Tibial nerve (tissue), 4 donors: Measurements from ENCODE around the gene ATOH8.

Source experiments
- CTCF ChIP-seq, 5 experiments: fragments of 200-600 bp in 3 of 5; fragments of 450-650 bp in 2 of 5; sonication (generic) in 3 of 5; IDR thresholded peaks; one replicate each; pipeline ENCODE4 v1.5.1; 2016 to 2019; ENCODE audit warnings: antibody characterized with exemption in 5 of 5, mild to moderate bottlenecking in 3 of 5, moderate library complexity in 2 of 5
- EP300 ChIP-seq, 2 donors: sonication (generic); formaldehyde crosslinking; IDR thresholded peaks; one replicate each; pipeline ENCODE4 v1.6.1; 2017; ENCODE audit warnings: antibody characterized with exemption in 2 of 2, mild to moderate bottlenecking in 1 of 2
- POLR2A ChIP-seq, 2 donors: fragments of 450-650 bp; IDR thresholded peaks; one replicate each; pipeline ENCODE4 v1.6.1; 2017; ENCODE audit warnings: antibody characterized with exemption in 2 of 2, mild to moderate bottlenecking in 2 of 2, moderate library complexity in 2 of 2

- TF ChIP-seq CTCF (IDR thresholded peaks at IDR 0.05) = no peak
- TF ChIP-seq POLR2A (IDR thresholded peaks at IDR 0.05) = no peak
- TF ChIP-seq EP300 (IDR thresholded peaks at IDR 0.05) = no peak
Observed at GRCh38 chr2:85779641-85780315, 26.0 kb downstream of the ATOH8 start.
